RKO (cell line): Measurements from ENCODE around the gene NEDD4L.
"Not testable (repeated sequence)": the region's sequence is repeated elsewhere in the genome, so short reads cannot be mapped to it uniquely, and the experiment has no call there.

Experiments used
- DNase-seq: peaks from one replicate; pipeline ENCODE4 v3.0.0-alpha.2; 2016; ENCODE audit warnings: low spot score

Gene NEDD4L

GRCh38 chr18:58266291-58266690, 222.3 kb downstream of the NEDD4L start:
- DNase-seq = no peak

- no peak for DNase-seq
Observed at GRCh38 chr18:58267493-58267892, 223.5 kb downstream of the NEDD4L start.

- DNase-seq = no peak
Observed at GRCh38 chr18:58268849-58269248, 224.8 kb downstream of the NEDD4L start.

GRCh38 chr18:58269931-58270330, 225.9 kb downstream of the NEDD4L start:
- DNase-seq = no peak

- no peak for DNase-seq
Observed at GRCh38 chr18:58270396-58270795, 226.4 kb downstream of the NEDD4L start.

- no peak for DNase-seq
Observed at GRCh38 chr18:58271770-58272169, 227.7 kb downstream of the NEDD4L start.

GRCh38 chr18:58272209-58272608, 228.2 kb downstream of the NEDD4L start:
- no peak for DNase-seq

GRCh38 chr18:58272779-58273435, 228.9 kb downstream of the NEDD4L start:
- no peak for DNase-seq

GRCh38 chr18:58275176-58275575, 231.2 kb downstream of the NEDD4L start:
- DNase-seq = no peak

GRCh38 chr18:58276789-58277739, 233.0 kb downstream of the NEDD4L start:
- no peak for DNase-seq

- DNase-seq = no peak
Observed at GRCh38 chr18:58279504-58280175, 235.6 kb downstream of the NEDD4L start.

- DNase-seq = no peak
Observed at GRCh38 chr18:58280191-58280590, 236.2 kb downstream of the NEDD4L start.

GRCh38 chr18:58282872-58283271, 238.8 kb downstream of the NEDD4L start:
- not testable (repeated sequence) for DNase-seq

- DNase-seq = no peak
Observed at GRCh38 chr18:58284699-58285448, 240.8 kb downstream of the NEDD4L start.

GRCh38 chr18:58285449-58286130, 241.6 kb downstream of the NEDD4L start:
- DNase-seq = no peak

- DNase-seq = no peak
Observed at GRCh38 chr18:58286632-58287352, 242.8 kb downstream of the NEDD4L start.

- DNase-seq = no peak
Observed at GRCh38 chr18:58287353-58288274, 243.6 kb downstream of the NEDD4L start.

- no peak for DNase-seq
Observed at GRCh38 chr18:58288921-58289797, 245.1 kb downstream of the NEDD4L start.
